Activated naive CD8-positive, alpha-beta T cell (primary cell): ENCODE results near the gene KRT3.
"Not testable (repeated sequence)": the region's sequence is repeated elsewhere in the genome, so short reads cannot be mapped to it uniquely, and the experiment has no call there.

ENCODE experiments used
- H3K27ac Mint-ChIP-seq: one replicate; pipeline ENCODE4 v1.8.0; 2021; ENCODE audit warnings: mixed read lengths
- H3K27me3 Mint-ChIP-seq: one replicate; pipeline ENCODE4 v1.8.0; 2021; ENCODE audit warnings: mixed read lengths
- H3K36me3 Mint-ChIP-seq: one replicate; pipeline ENCODE4 v1.8.0; 2021; ENCODE audit warnings: mixed read lengths
- H3K4me1 Mint-ChIP-seq: one replicate; pipeline ENCODE4 v1.8.0; 2021; ENCODE audit warnings: low read depth, mixed read lengths
- H3K4me3 Mint-ChIP-seq: one replicate; pipeline ENCODE4 v1.8.0; 2021; ENCODE audit warnings: mild to moderate bottlenecking, mixed read lengths
- H3K9me3 Mint-ChIP-seq: one replicate; pipeline ENCODE4 v1.8.0; 2021; ENCODE audit warnings: low read depth, mixed read lengths

The KRT3 gene

GRCh38 chr12:52798671-52799504 is 3.0 kb upstream of the KRT3 start:
- no peak overlapping the region for H3K27ac Mint-ChIP-seq
- H3K4me3 Mint-ChIP-seq = no peak overlapping the region
- H3K4me1 Mint-ChIP-seq = peaks cover 8% of the 10 kb centered on the region
- no peaks in the 10 kb centered on the region for H3K9me3 Mint-ChIP-seq
- H3K36me3 Mint-ChIP-seq = no peaks in the 10 kb centered on the region
- no peaks in the 10 kb centered on the region for H3K27me3 Mint-ChIP-seq

GRCh38 chr12:52798003-52798670 is 2.2 kb upstream of the KRT3 start:
- Mint-ChIP-seq H3K27me3 (no peaks in the 10 kb centered on the region), H3K4me3 (no peak overlapping the region), H3K27ac (no peak overlapping the region), H3K4me1 (peaks cover 10% of the 10 kb centered on the region), H3K36me3 (no peaks in the 10 kb centered on the region), H3K9me3 (no peaks in the 10 kb centered on the region)

- no peak overlapping the region for H3K27ac Mint-ChIP-seq
- no peaks in the 10 kb centered on the region for H3K9me3 Mint-ChIP-seq
- no peak overlapping the region for H3K4me3 Mint-ChIP-seq
- H3K36me3 Mint-ChIP-seq = no peaks in the 10 kb centered on the region
- H3K27me3 Mint-ChIP-seq = no peaks in the 10 kb centered on the region
- peaks cover 11% of the 10 kb centered on the region for H3K4me1 Mint-ChIP-seq
Observed at GRCh38 chr12:52797529-52797894, 1.6 kb upstream of the KRT3 start.

- Mint-ChIP-seq H3K4me1 (peaks cover 11% of the 10 kb centered on the region), H3K36me3 (no peaks in the 10 kb centered on the region), H3K4me3 (no peak overlapping the region), H3K27me3 (no peaks in the 10 kb centered on the region), H3K27ac (no peak overlapping the region), H3K9me3 (no peaks in the 10 kb centered on the region)
Observed at GRCh38 chr12:52796839-52797528, 1.1 kb upstream of the KRT3 start.

- H3K36me3 Mint-ChIP-seq = no peaks in the 10 kb centered on the region
- H3K27ac Mint-ChIP-seq = no peak overlapping the region
- peaks cover 1% of the 10 kb centered on the region for H3K27me3 Mint-ChIP-seq
- H3K4me3 Mint-ChIP-seq = no peak overlapping the region
- no peaks in the 10 kb centered on the region for H3K9me3 Mint-ChIP-seq
- peaks cover 14% of the 10 kb centered on the region for H3K4me1 Mint-ChIP-seq
Observed at GRCh38 chr12:52796429-52796794, 495 bp upstream of the KRT3 start.

GRCh38 chr12:52795332-52795674 is 614 bp downstream of the KRT3 start:
- not testable (repeated sequence) for H3K9me3 Mint-ChIP-seq, H3K27me3 Mint-ChIP-seq, H3K27ac Mint-ChIP-seq, H3K4me3 Mint-ChIP-seq, H3K36me3 Mint-ChIP-seq
- H3K4me1 Mint-ChIP-seq = peaks cover 18% of the 10 kb centered on the region

GRCh38 chr12:52794479-52795331 is 1.2 kb downstream of the KRT3 start:
- H3K9me3 Mint-ChIP-seq = no peaks in the 10 kb centered on the region
- no peaks in the 10 kb centered on the region for H3K36me3 Mint-ChIP-seq
- H3K4me3 Mint-ChIP-seq = no peak overlapping the region
- no peak overlapping the region for H3K27ac Mint-ChIP-seq
- peaks cover 24% of the 10 kb centered on the region for H3K4me1 Mint-ChIP-seq
- peaks cover 1% of the 10 kb centered on the region for H3K27me3 Mint-ChIP-seq

GRCh38 chr12:52792185-52793029 is 3.5 kb downstream of the KRT3 start:
- Mint-ChIP-seq H3K9me3 (no peaks in the 10 kb centered on the region), H3K36me3 (no peaks in the 10 kb centered on the region), H3K4me3 (no peak overlapping the region), H3K27ac (no peak overlapping the region), H3K27me3 (peaks cover 14% of the 10 kb centered on the region), H3K4me1 (peaks cover 32% of the 10 kb centered on the region)

- Mint-ChIP-seq H3K27ac (no peak overlapping the region), H3K4me3 (no peak overlapping the region)
Observed at GRCh38 chr12:52791271-52792184, 4.4 kb downstream of the KRT3 start.

GRCh38 chr12:52790427-52791270 is 5.3 kb downstream of the KRT3 start:
- H3K27me3 Mint-ChIP-seq = peaks cover 14% of the 10 kb centered on the region
- no peak overlapping the region for H3K27ac Mint-ChIP-seq
- no peaks in the 10 kb centered on the region for H3K36me3 Mint-ChIP-seq
- peaks cover 32% of the 10 kb centered on the region for H3K4me1 Mint-ChIP-seq
- H3K4me3 Mint-ChIP-seq = no peak overlapping the region
- H3K9me3 Mint-ChIP-seq = no peaks in the 10 kb centered on the region

More at GRCh38 chr12:52791271-52792184, 4.4 kb downstream of the KRT3 start:
- Mint-ChIP-seq H3K27me3 (peaks cover 14% of the 10 kb centered on the region), H3K4me1 (peaks cover 32% of the 10 kb centered on the region), H3K36me3 (no peaks in the 10 kb centered on the region), H3K9me3 (no peaks in the 10 kb centered on the region)

- H3K4me3 Mint-ChIP-seq = no peak overlapping the region
- H3K36me3 Mint-ChIP-seq = no peaks in the 10 kb centered on the region
- H3K27me3 Mint-ChIP-seq = peaks cover 14% of the 10 kb centered on the region
Observed at GRCh38 chr12:52789637-52790426, 6.1 kb downstream of the KRT3 start.

More at GRCh38 chr12:52789637-52790426, 6.1 kb downstream of the KRT3 start:
- no peak overlapping the region for H3K27ac Mint-ChIP-seq
- peaks cover 32% of the 10 kb centered on the region for H3K4me1 Mint-ChIP-seq
- H3K9me3 Mint-ChIP-seq = no peaks in the 10 kb centered on the region
